ENCODE measurements around the gene C2CD4C.
"Not testable (repeated sequence)": the region's sequence is repeated elsewhere in the genome, so short reads cannot be mapped to it uniquely, and the experiment has no call there.

C2CD4C gene

GRCh38 chr19:400976-401865 lies 7.7 kb downstream of the C2CD4C start:
- DNase-seq (ENCODE audit: low read depth, low spot score) = no peak

GRCh38 chr19:399370-399769 lies 9.6 kb downstream of the C2CD4C start:
- DNase-seq (ENCODE audit: low read depth, low spot score) = no peak

GRCh38 chr19:398719-399118 lies 10.2 kb downstream of the C2CD4C start:
- DNase-seq (ENCODE audit: low read depth, low spot score) = no peak

GRCh38 chr19:397941-398706 lies 10.8 kb downstream of the C2CD4C start:
- DNase-seq (ENCODE audit: low read depth, low spot score) = no peak

GRCh38 chr19:397321-397720 lies 11.6 kb downstream of the C2CD4C start:
- DNase-seq (ENCODE audit: low read depth, low spot score) = no peak

GRCh38 chr19:395467-395866 lies 13.5 kb downstream of the C2CD4C start:
- no peak for DNase-seq (ENCODE audit: low read depth, low spot score)

GRCh38 chr19:394857-395256 lies 14.1 kb downstream of the C2CD4C start:
- not testable (repeated sequence) for DNase-seq (ENCODE audit: low read depth, low spot score)

- DNase-seq (ENCODE audit: low read depth, low spot score) = not testable (repeated sequence)
Measured at GRCh38 chr19:393560-393959, 15.4 kb downstream of the C2CD4C start.

GRCh38 chr19:392375-392970 lies 16.5 kb downstream of the C2CD4C start:
- DNase-seq (ENCODE audit: low read depth, low spot score) = no peak

- DNase-seq (ENCODE audit: low read depth, low spot score) = no peak
Measured at GRCh38 chr19:391726-392374, 17.1 kb downstream of the C2CD4C start.

- DNase-seq (ENCODE audit: low read depth, low spot score) = no peak
Measured at GRCh38 chr19:391207-391557, 17.8 kb downstream of the C2CD4C start.

GRCh38 chr19:390386-391206 lies 18.4 kb downstream of the C2CD4C start:
- no peak for DNase-seq (ENCODE audit: low read depth, low spot score)

- DNase-seq (ENCODE audit: low read depth, low spot score) = no peak
Measured at GRCh38 chr19:389935-390289, 19.0 kb downstream of the C2CD4C start.

- no peak for DNase-seq (ENCODE audit: low read depth, low spot score)
Measured at GRCh38 chr19:389255-389934, 19.6 kb downstream of the C2CD4C start.

GRCh38 chr19:388691-389090 lies 20.3 kb downstream of the C2CD4C start:
- no peak for DNase-seq (ENCODE audit: low read depth, low spot score)

- no peak for DNase-seq (ENCODE audit: low read depth, low spot score)
Measured at GRCh38 chr19:387777-388176, 21.2 kb downstream of the C2CD4C start.

GRCh38 chr19:386632-387301 lies 22.2 kb downstream of the C2CD4C start:
- not testable (repeated sequence) for DNase-seq (ENCODE audit: low read depth, low spot score)

GRCh38 chr19:386189-386588 lies 22.8 kb downstream of the C2CD4C start:
- DNase-seq (ENCODE audit: low read depth, low spot score) = not testable (repeated sequence)

- no peak for DNase-seq (ENCODE audit: low read depth, low spot score)
Measured at GRCh38 chr19:384799-385169, 24.2 kb downstream of the C2CD4C start.
